Endothelial cell (in vitro differentiated cells): ENCODE data around the gene IDI1. TPM values are rescaled to one million over a fixed set of nuclear protein-coding genes. Genes with fewer than 3 reads are reported as not detected.

Source experiments
- DNase-seq: peaks from one replicate; pipeline ENCODE4 v3.0.0; 2021; ENCODE audit warnings: low spot score
- H3K27ac Mint-ChIP-seq: one replicate; pipeline ENCODE4 v1.8.0; 2021; ENCODE audit warnings: mixed read lengths, inconsistent platforms; ENCODE audit not compliant: unreplicated experiment
- H3K27me3 Mint-ChIP-seq: one replicate; pipeline ENCODE4 v1.8.0; 2021; ENCODE audit warnings: mild to moderate bottlenecking, moderate library complexity, mixed read lengths, inconsistent platforms; ENCODE audit not compliant: unreplicated experiment
- H3K36me3 Mint-ChIP-seq: one replicate; pipeline ENCODE4 v1.8.0; 2021; ENCODE audit warnings: mild to moderate bottlenecking, low read depth, mixed read lengths, inconsistent platforms; ENCODE audit not compliant: unreplicated experiment
- H3K4me1 Mint-ChIP-seq: one replicate; pipeline ENCODE4 v1.8.0; 2021; ENCODE audit warnings: mild to moderate bottlenecking, mixed read lengths, inconsistent platforms; ENCODE audit not compliant: unreplicated experiment
- H3K4me3 Mint-ChIP-seq: one replicate; pipeline ENCODE4 v1.8.0; 2021; ENCODE audit warnings: mild to moderate bottlenecking, mixed read lengths, inconsistent platforms; ENCODE audit not compliant: unreplicated experiment
- H3K9me3 Mint-ChIP-seq: one replicate; pipeline ENCODE4 v1.8.0; 2021; ENCODE audit warnings: mixed read lengths, inconsistent platforms; ENCODE audit not compliant: unreplicated experiment
- CTCF ChIP-seq: fragments of 200-600 bp; sonication (generic); IDR thresholded peaks from one replicate; pipeline ENCODE4 v1.5.0; 2021; ENCODE audit warnings: antibody characterized with exemption; ENCODE audit not compliant: unreplicated experiment
- total RNA-seq: library from RNA; stranded (reverse); fragmentation: NEBNext Ultra II Directional; extraction: Animal tissue kit (Norgen Biotek cat#: 25700); gene quantifications from one replicate; pipeline ENCODE4 v1.2.1, GENCODE V29; 2021; ENCODE audit not compliant: unreplicated experiment

IDI1 gene
- total RNA-seq, 1 donor from 2014 or later, result 52.7 TPM

GRCh38 chr10:1037098-1037497 lies 11.8 kb downstream of the IDI1 start:
- H3K4me3 Mint-ChIP-seq, result no peak overlapping the region
- H3K9me3 Mint-ChIP-seq, result no peaks in the 10 kb centered on the region
- peak overlapping the region; percentile 33 for H3K27ac Mint-ChIP-seq
- DNase-seq, result no peak
- no peak for TF ChIP-seq CTCF
- H3K4me1 Mint-ChIP-seq, result no peaks in the 10 kb centered on the region
- peaks cover 8% of the 10 kb centered on the region for H3K36me3 Mint-ChIP-seq
- H3K27me3 Mint-ChIP-seq, result peaks cover 5% of the 10 kb centered on the region

GRCh38 chr10:1036341-1036791 lies 12.6 kb downstream of the IDI1 start:
- Mint-ChIP-seq H3K4me3 (no peak overlapping the region), H3K27me3 (peaks cover 5% of the 10 kb centered on the region), H3K27ac (no peak overlapping the region), H3K9me3 (no peaks in the 10 kb centered on the region), H3K4me1 (no peaks in the 10 kb centered on the region), H3K36me3 (peaks cover 8% of the 10 kb centered on the region)
- no peak for DNase-seq
- no peak for TF ChIP-seq CTCF

DNA sequence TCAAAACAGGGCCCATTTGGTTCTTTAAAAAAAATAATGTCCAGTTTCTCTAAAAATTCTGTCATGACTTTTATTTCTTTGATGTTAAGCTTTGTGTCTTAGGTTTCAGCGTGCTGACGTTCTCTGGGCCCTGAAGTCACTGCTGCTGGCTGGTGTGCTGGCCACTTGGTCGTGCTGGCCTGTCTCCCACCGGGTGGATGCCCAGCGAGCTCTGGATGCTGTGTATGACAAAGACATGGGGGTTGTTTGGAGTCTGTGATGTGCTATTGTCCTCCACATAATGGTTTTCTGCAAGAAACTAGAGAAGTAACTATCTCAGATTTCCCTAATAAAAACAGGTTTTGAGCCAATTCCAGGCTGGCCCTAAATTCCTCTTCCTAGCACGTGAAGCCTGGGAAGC lies 13.7 kb downstream of the IDI1 start:
- no peaks in the 10 kb centered on the region for H3K9me3 Mint-ChIP-seq
- peaks cover 5% of the 10 kb centered on the region for H3K27me3 Mint-ChIP-seq
- H3K36me3 Mint-ChIP-seq, result peaks cover 8% of the 10 kb centered on the region
- DNase-seq, result no peak
- no peak overlapping the region for H3K27ac Mint-ChIP-seq
- H3K4me1 Mint-ChIP-seq, result no peaks in the 10 kb centered on the region
- no peak for TF ChIP-seq CTCF
- no peak overlapping the region for H3K4me3 Mint-ChIP-seq

DNA sequence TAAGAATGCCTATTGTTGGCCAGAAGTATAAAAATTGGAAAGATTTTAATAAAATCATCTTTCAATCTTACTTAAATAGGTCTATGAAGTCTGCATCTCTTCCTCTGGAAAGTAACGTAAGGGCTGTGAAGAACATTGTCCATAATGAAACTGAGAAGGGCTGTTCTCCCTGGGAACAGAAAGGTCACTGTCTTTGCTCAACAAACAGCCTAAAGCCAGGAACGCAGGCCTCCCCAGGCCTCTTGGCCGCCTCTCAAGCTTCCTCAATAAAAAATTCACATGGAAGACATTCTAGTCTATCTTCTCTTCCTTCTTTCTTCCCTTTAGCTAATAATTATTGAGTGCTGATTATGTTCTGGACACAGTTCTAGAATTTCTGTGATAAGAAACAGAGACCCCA lies 14.2 kb downstream of the IDI1 start:
- Mint-ChIP-seq H3K4me3 (no peak overlapping the region), H3K27ac (no peak overlapping the region)
- TF ChIP-seq CTCF, result no peak

DNA sequence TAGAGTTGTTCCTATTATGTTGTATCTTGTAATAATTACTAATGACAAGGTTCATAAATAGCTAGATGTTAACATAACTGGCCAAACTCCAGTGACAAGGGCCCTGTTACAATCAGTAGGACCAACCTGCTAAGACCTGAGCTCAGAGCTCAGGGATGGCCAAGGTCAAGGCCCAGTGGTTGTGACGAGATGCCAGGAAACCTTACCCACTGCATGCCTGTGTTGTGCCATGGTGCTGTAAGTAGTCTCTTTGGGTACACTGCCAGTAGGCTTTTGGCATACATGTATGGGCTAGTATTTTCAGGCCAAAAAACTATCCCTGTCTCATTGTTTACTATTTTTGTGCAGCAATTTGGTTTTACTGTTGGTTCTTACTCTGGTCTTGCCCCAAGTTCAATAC lies 15.3 kb downstream of the IDI1 start:
- peaks cover 5% of the 10 kb centered on the region for H3K27me3 Mint-ChIP-seq
- no peak for DNase-seq
- no peaks in the 10 kb centered on the region for H3K9me3 Mint-ChIP-seq
- peaks cover 8% of the 10 kb centered on the region for H3K36me3 Mint-ChIP-seq
- no peak for TF ChIP-seq CTCF
- H3K4me1 Mint-ChIP-seq, result no peaks in the 10 kb centered on the region
- no peak overlapping the region for H3K4me3 Mint-ChIP-seq
- no peak overlapping the region for H3K27ac Mint-ChIP-seq

More for the DNA sequence above, 14.2 kb downstream of the IDI1 start:
- no peak for DNase-seq
- H3K9me3 Mint-ChIP-seq, result no peaks in the 10 kb centered on the region
- H3K36me3 Mint-ChIP-seq, result peaks cover 8% of the 10 kb centered on the region
- no peaks in the 10 kb centered on the region for H3K4me1 Mint-ChIP-seq
- peaks cover 5% of the 10 kb centered on the region for H3K27me3 Mint-ChIP-seq
